WTC11 (cell line): ENCODE measurements around the gene TRRAP. TPM values are rescaled to one million over a fixed set of nuclear protein-coding genes. Genes with fewer than 3 reads are reported as not detected.

Experiments used
- ATAC-seq: fragments of 200-7000 bp; cut with Tn5 transposase; 2 replicates; pipeline ENCODE4 v1.10.0; 2021; ENCODE audit warnings: mild to moderate bottlenecking, moderate library complexity
- CTCF ChIA-PET: fragments of 300-600 bp; sonication (Branson Sonifier 250); formaldehyde crosslinking; loops from one replicate; lab custom pipeline; 2021; ENCODE audit warnings: antibody characterized with exemption; lab: Charles Lee
- POLR2A ChIA-PET: fragments of 350-600 bp; sonication (Branson Sonifier 250); formaldehyde crosslinking; loops from one replicate; lab custom pipeline; 2021; ENCODE audit warnings: antibody characterized with exemption; lab: Charles Lee
- DNase-seq: peaks from one replicate; pipeline ENCODE4 v3.0.0; 2021; ENCODE audit warnings: low spot score
- H3K27ac Mint-ChIP-seq: 2 replicates; pipeline ENCODE4 v1.8.0; 2021; ENCODE audit warnings: mixed read lengths
- H3K27me3 Mint-ChIP-seq: 2 replicates; pipeline ENCODE4 v1.8.0; 2021; ENCODE audit warnings: low read depth, mild to moderate bottlenecking, moderate library complexity, mixed read lengths
- H3K36me3 Mint-ChIP-seq: 2 replicates; pipeline ENCODE4 v1.8.0; 2021; ENCODE audit warnings: mixed read lengths
- H3K4me1 Mint-ChIP-seq: 2 replicates; pipeline ENCODE4 v1.8.0; 2022; ENCODE audit warnings: mixed read lengths
- H3K4me3 Mint-ChIP-seq: 2 replicates; pipeline ENCODE4 v1.8.0; 2021; ENCODE audit warnings: mild to moderate bottlenecking, moderate library complexity, mixed read lengths
- H3K9me3 Mint-ChIP-seq: 2 replicates; pipeline ENCODE4 v1.8.0; 2021; ENCODE audit warnings: mixed read lengths
- AFF4 ChIP-seq: sonication (generic); formaldehyde crosslinking; IDR thresholded peaks from 2 replicates; pipeline ENCODE4 v1.8.1; 2023; ENCODE audit warnings: mild to moderate bottlenecking, missing genetic modification reagents, borderline replicate concordance
- CTCF ChIP-seq: fragments of 200-600 bp; IDR thresholded peaks from 2 replicates; pipeline ENCODE4 v1.8.0; 2022; ENCODE audit warnings: antibody characterized with exemption
- ESRRA ChIP-seq: sonication (generic); formaldehyde crosslinking; IDR thresholded peaks from 2 replicates; pipeline ENCODE4 v1.8.1; 2022; ENCODE audit warnings: mild to moderate bottlenecking, missing genetic modification reagents, borderline replicate concordance
- FOXJ3 ChIP-seq: sonication (generic); formaldehyde crosslinking; IDR thresholded peaks from 2 replicates; pipeline ENCODE4 v1.9.0; 2021; ENCODE audit warnings: missing genetic modification reagents, mild to moderate bottlenecking, borderline replicate concordance
- FOXK1 ChIP-seq: sonication (generic); formaldehyde crosslinking; IDR thresholded peaks from 2 replicates; pipeline ENCODE4 v1.8.0; 2022; ENCODE audit warnings: mild to moderate bottlenecking, moderate library complexity, missing genetic modification reagents
- GRHL2 ChIP-seq: fragments of 250-450 bp; sonication (Bioruptor Pico); IDR thresholded peaks from 2 replicates; pipeline ENCODE4 v1.8.0; 2022; ENCODE audit warnings: mild to moderate bottlenecking, moderate library complexity; ENCODE audit not compliant: insufficient replicate concordance, severe bottlenecking
- GTF2I ChIP-seq: fragments of 250-450 bp; sonication (Bioruptor Pico); conservative IDR thresholded peaks from 2 replicates; pipeline ENCODE4 v1.4.0; 2021; ENCODE audit warnings: mild to moderate bottlenecking
- HMGXB4 ChIP-seq: sonication (generic); formaldehyde crosslinking; IDR thresholded peaks from 2 replicates; pipeline ENCODE4 v1.8.1; 2023; ENCODE audit warnings: mild to moderate bottlenecking, moderate library complexity, missing genetic modification reagents
- NR1H2 ChIP-seq: sonication (generic); formaldehyde crosslinking; IDR thresholded peaks from 2 replicates; pipeline ENCODE4 v1.9.0; 2021; ENCODE audit warnings: mild to moderate bottlenecking, moderate library complexity, missing genetic modification reagents
- PRDM15 ChIP-seq: sonication (generic); formaldehyde crosslinking; IDR thresholded peaks from 2 replicates; pipeline ENCODE4 v1.8.0; 2022; ENCODE audit warnings: missing genetic modification reagents
- PREB ChIP-seq: sonication (generic); formaldehyde crosslinking; IDR thresholded peaks from 2 replicates; pipeline ENCODE4 v1.8.1; 2022; ENCODE audit warnings: mild to moderate bottlenecking, missing genetic modification reagents, moderate library complexity, borderline replicate concordance
- PRRX2 ChIP-seq: fragments of 250-450 bp; sonication (Bioruptor Pico); IDR thresholded peaks from 2 replicates; pipeline ENCODE4 v1.8.0; 2021; ENCODE audit warnings: mild to moderate bottlenecking
- SMAD4 ChIP-seq: sonication (generic); formaldehyde crosslinking; IDR thresholded peaks from 2 replicates; pipeline ENCODE4 v1.8.0; 2022; ENCODE audit warnings: mild to moderate bottlenecking, missing genetic modification reagents
- TEAD4 ChIP-seq: sonication (generic); formaldehyde crosslinking; IDR thresholded peaks from 2 replicates; pipeline ENCODE4 v1.8.0; 2022; ENCODE audit warnings: mild to moderate bottlenecking, missing genetic modification reagents
- ZNF219 ChIP-seq: sonication (generic); formaldehyde crosslinking; IDR thresholded peaks from 2 replicates; pipeline ENCODE4 v1.8.0; 2023; ENCODE audit warnings: missing genetic modification reagents, mild to moderate bottlenecking, borderline replicate concordance
- total RNA-seq: library from RNA; stranded (reverse); gene quantifications from 3 replicates; pipeline ENCODE4 v1.2.3, GENCODE V29; 2021

Gene TRRAP
- total RNA-seq, 1 experiment from 2014 or later = 46.5 TPM

GRCh38 chr7:99035723-99036545, 157.6 kb downstream of the TRRAP start:
- POLR2A ChIA-PET = interaction anchor here (1.2 kb wide), 1 partner anchor 149 kb away, joined by 3 read pairs; no protein-coding TSS in a partner anchor

GRCh38 chr7:99036546-99037111, 158.3 kb downstream of the TRRAP start:
- POLR2A ChIA-PET = interaction anchor here (0.7 to 1.2 kb wide), 2 partner anchors 129 to 148 kb away, joined by 3 read pairs; no protein-coding TSS in a partner anchor
- H3K36me3 Mint-ChIP-seq = peaks cover 73% of the 10 kb centered on the region
- no peaks in the 10 kb centered on the region for H3K9me3 Mint-ChIP-seq
- H3K27ac Mint-ChIP-seq = no peak overlapping the region; the same call in none of the 2 replicates
- CTCF ChIA-PET = interaction anchor here (0.6 to 2.1 kb wide), 37 partner anchors 9 to 616 kb away, joined by 3 to 14 read pairs (median 4); partner anchors contain the start of gene ARPC1A
- TF ChIP-seq GTF2I (CRISPR knock-in tag) (no peak), SMAD4 (CRISPR knock-in tag) (no peak), ESRRA (CRISPR knock-in tag) (no peak), CTCF (peak; percentile 41), PRRX2 (CRISPR knock-in tag) (no peak)
- no peaks in the 10 kb centered on the region for H3K27me3 Mint-ChIP-seq
- H3K4me1 Mint-ChIP-seq = 0 out of 2 replicates have a peak, but pooled peaks cover 3% of the 10 kb centered on the region
- ATAC-seq (peak; percentile 87), DNase-seq (peak; percentile 78)
- no peak overlapping the region for H3K4me3 Mint-ChIP-seq

More at GRCh38 chr7:99035723-99036545, 157.6 kb downstream of the TRRAP start:
- no peak for DNase-seq
- ATAC-seq = no peak
- H3K4me1 Mint-ChIP-seq = 0 out of 2 replicates have a peak, but pooled peaks cover 3% of the 10 kb centered on the region
- H3K36me3 Mint-ChIP-seq = peaks cover 77% of the 10 kb centered on the region
- no peak overlapping the region for H3K4me3 Mint-ChIP-seq
- no peak overlapping the region; the same call in none of the 2 replicates for H3K27ac Mint-ChIP-seq
- H3K27me3 Mint-ChIP-seq = no peaks in the 10 kb centered on the region
- TF ChIP-seq TEAD4 (CRISPR knock-in tag) = no peak
- no peak for TF ChIP-seq GRHL2 (CRISPR knock-in tag)
- no peak for TF ChIP-seq AFF4 (CRISPR knock-in tag)
- TF ChIP-seq FOXJ3 (CRISPR knock-in tag) = no peak
- no peak for TF ChIP-seq NR1H2 (CRISPR knock-in tag)
- no peak for TF ChIP-seq FOXK1 (CRISPR knock-in tag)
- TF ChIP-seq ZNF219 (CRISPR knock-in tag) = no peak
- H3K9me3 Mint-ChIP-seq = no peaks in the 10 kb centered on the region
- CTCF ChIA-PET = interaction anchor here (0.6 to 2.1 kb wide), 23 partner anchors 8 to 509 kb away, joined by 3 to 14 read pairs (median 5); partner anchors contain the start of gene ARPC1A

GRCh38 chr7:99037327-99037940, 159.1 kb downstream of the TRRAP start:
- ATAC-seq (no peak), DNase-seq (no peak)
- H3K9me3 Mint-ChIP-seq = no peaks in the 10 kb centered on the region
- no peaks in the 10 kb centered on the region for H3K27me3 Mint-ChIP-seq
- peaks cover 72% of the 10 kb centered on the region for H3K36me3 Mint-ChIP-seq
- CTCF ChIA-PET = interaction anchor here (0.6 to 2.1 kb wide), 32 partner anchors 10 to 617 kb away, joined by 3 to 14 read pairs (median 4); partner anchors contain the start of gene ARPC1A
- POLR2A ChIA-PET = interaction anchor here (0.7 to 1.2 kb wide), 2 partner anchors 128 to 147 kb away, joined by 3 read pairs; no protein-coding TSS in a partner anchor
- 0 out of 2 replicates have a peak, but pooled peaks cover 3% of the 10 kb centered on the region for H3K4me1 Mint-ChIP-seq
- H3K27ac Mint-ChIP-seq = peak overlapping the region; percentile 93
- H3K4me3 Mint-ChIP-seq = no peak overlapping the region
- no peak for TF ChIP-seq HMGXB4 (CRISPR knock-in tag)
- TF ChIP-seq PREB (CRISPR knock-in tag) = no peak
- no peak for TF ChIP-seq PRDM15 (CRISPR knock-in tag)
